GM12878 (cell line): ENCODE results near the gene MS4A14. TPM values are rescaled to one million over a fixed set of nuclear protein-coding genes. Genes with fewer than 3 reads are reported as not detected.

Experiments used
- BHLHE40 ChIP-seq, 2 experiments: fragments of 450-650 bp in 1 of 2; IDR thresholded peaks; 2 replicates each; pipeline ENCODE4 v1.6.1; 2011 to 2017; ENCODE audit warnings: low read depth in 2 of 2, borderline replicate concordance in 1 of 2, improper control_type of control experiment in 1 of 2, low read length in 1 of 2, mild to moderate bottlenecking in 1 of 2
- CEBPZ ChIP-seq: fragments of 150-350 bp; IDR thresholded peaks from 2 replicates; pipeline ENCODE4 v1.6.1; 2016; ENCODE audit warnings: low read depth, low read length
- CHD2 ChIP-seq: IDR thresholded peaks from 2 replicates; pipeline ENCODE4 v1.6.1; 2011; ENCODE audit warnings: low read depth, low read length, improper control_type of control experiment, borderline replicate concordance
- E2F8 ChIP-seq: fragments of 450-650 bp; IDR thresholded peaks from 2 replicates; pipeline ENCODE4 v1.6.1; 2018; ENCODE audit warnings: mild to moderate bottlenecking, low read depth, moderate library complexity; ENCODE audit not compliant: partially characterized antibody
- EED ChIP-seq: sonication (generic); IDR thresholded peaks from 2 replicates; pipeline ENCODE4 v1.6.1; 2016; ENCODE audit warnings: antibody characterized with exemption, low read depth
- IKZF1 ChIP-seq: fragments of 450-650 bp; conservative IDR thresholded peaks from 2 replicates; pipeline ENCODE4 v1.6.1; 2017; ENCODE audit warnings: antibody characterized with exemption, mild to moderate bottlenecking
- IKZF2 ChIP-seq, 2 experiments: fragments of 450-650 bp; IDR thresholded peaks; 2 replicates each; pipeline ENCODE4 v1.6.1; 2017; ENCODE audit warnings: mild to moderate bottlenecking in 2 of 2, moderate library complexity in 2 of 2
- IRF3 ChIP-seq: fragments of 450-650 bp; IDR thresholded peaks from 2 replicates; pipeline ENCODE4 v1.6.1; 2014; ENCODE audit warnings: mild to moderate bottlenecking
- MYB ChIP-seq: fragments of 150-350 bp; IDR thresholded peaks from 2 replicates; pipeline ENCODE4 v1.6.1; 2014; ENCODE audit warnings: mild to moderate bottlenecking, low read depth, low read length, borderline replicate concordance
- NFYA ChIP-seq: IDR thresholded peaks from 2 replicates; pipeline ENCODE4 v1.6.1; 2011; ENCODE audit warnings: low read depth, mild to moderate bottlenecking, low read length, improper control_type of control experiment, borderline replicate concordance
- PML ChIP-seq: IDR thresholded peaks from 2 replicates; pipeline ENCODE4 v1.6.1; 2012; ENCODE audit warnings: low read length, inconsistent platforms
- POLR2A ChIP-seq: IDR thresholded peaks from 2 replicates; pipeline ENCODE4 v1.6.1; 2011; ENCODE audit warnings: low read depth, mild to moderate bottlenecking, low read length
- POLR2AphosphoS2 ChIP-seq: IDR thresholded peaks from 2 replicates; pipeline ENCODE4 v1.6.1; 2011; ENCODE audit warnings: low read depth, mild to moderate bottlenecking, low read length, improper control_type of control experiment, moderate library complexity
- RELA ChIP-seq: fragments of 450-650 bp; IDR thresholded peaks from 2 replicates; pipeline ENCODE4 v1.8.0; 2014; ENCODE audit warnings: borderline replicate concordance; ENCODE audit not compliant: partially characterized antibody
- REST ChIP-seq: IDR thresholded peaks from 2 replicates; pipeline ENCODE4 v1.6.1; 2012; ENCODE audit warnings: mild to moderate bottlenecking, low read depth, low read length
- SIX5 ChIP-seq: IDR thresholded peaks from 2 replicates; pipeline ENCODE4 v1.6.1; 2011; ENCODE audit warnings: mild to moderate bottlenecking, low read depth, low read length, moderate library complexity; ENCODE audit not compliant: severe bottlenecking
- SKIL ChIP-seq: fragments of 450-650 bp; IDR thresholded peaks from 2 replicates; pipeline ENCODE4 v1.6.1; 2017; ENCODE audit warnings: mild to moderate bottlenecking, low read depth, inconsistent platforms; ENCODE audit not compliant: poor library complexity, severe bottlenecking
- polyA plus RNA-seq, 11 experiments: library from polyadenylated mRNA; depleted of rRNA in 4 of 11; unstranded in 6 of 11; stranded (reverse) in 5 of 11; fragments of >200 nt; fragmentation: Nextera tagmentation in 4 of 11; fragmentation: Illumina TruSeq in 1 of 11; extraction: Ambion mirVana in 4 of 11; extraction: Trizol in 1 of 11; gene quantifications; 1 replicate in 1 of 11; 2 replicates in 10 of 11; pipeline versions ENCODE4 v1.2.1 to v1.2.3, GENCODE V29; 2011 to 2016; ENCODE audit warnings: inconsistent platforms in 2 of 11, missing spikeins in 2 of 11, low read depth in 1 of 11
- total RNA-seq, 4 experiments: library from RNA; depleted of rRNA in 3 of 4; stranded (reverse); fragments of >200 nt in 3 of 4; fragmentation: Illumina TruSeq in 1 of 4; extraction: Trizol in 1 of 4; gene quantifications; 2 replicates each; pipeline versions ENCODE4 v1.2.1 to v1.2.3, GENCODE V29; 2013 to 2021

MS4A14 gene
- total and polyA plus RNA-seq, 10 of the 15 experiments (the other 5 are each of a cell fraction or from before 2014, with no cell fraction given) = 0.13 to 1.0 (median 0.63) TPM; not detected in 1

- TF ChIP-seq SKIL (peak; percentile 63), POLR2A (peak; percentile 70), IKZF2 (IDR thresholded peaks at IDR 0.05) (peak; percentile 66; a peak in 2 of 4 replicates), CHD2 (no peak; the same call in 1 of the 2 replicates), EED (peak; percentile 66), SIX5 (no peak), IKZF1 (peak; percentile 66), CEBPZ (no peak), IRF3 (no peak), PML (peak; percentile 27; the same call in 1 of the 2 replicates), REST (0 out of 2 replicates have a peak, but pooled peaks have one; percentile 7), BHLHE40 (IDR thresholded peaks at IDR 0.05; ENCODE audit: borderline replicate concordance in 1 of 2, low read depth in 2 of 2, low read length in 1 of 2) (peak in 1 of 2 experiments; percentile 51; a peak in 1 of 4 replicates), E2F8 (no peak), POLR2AphosphoS2 (peak; percentile 82; the same call in 1 of the 2 replicates), NFYA (no peak), RELA (peak; percentile 26), MYB (no peak)
Observed at GRCh38 chr11:60457576-60457975, 61.3 kb downstream of the MS4A14 start (continued).
